ENCODE results near the gene HDAC4. TPM values are rescaled to one million over a fixed set of nuclear protein-coding genes. Genes with fewer than 3 reads are reported as not detected.

The HDAC4 gene
- total and polyA plus RNA-seq, 10 of the 15 experiments (the other 5 are each of a cell fraction or from before 2014, with no cell fraction given) = 0.22 to 15.7 (median 4.8) TPM

DNA sequence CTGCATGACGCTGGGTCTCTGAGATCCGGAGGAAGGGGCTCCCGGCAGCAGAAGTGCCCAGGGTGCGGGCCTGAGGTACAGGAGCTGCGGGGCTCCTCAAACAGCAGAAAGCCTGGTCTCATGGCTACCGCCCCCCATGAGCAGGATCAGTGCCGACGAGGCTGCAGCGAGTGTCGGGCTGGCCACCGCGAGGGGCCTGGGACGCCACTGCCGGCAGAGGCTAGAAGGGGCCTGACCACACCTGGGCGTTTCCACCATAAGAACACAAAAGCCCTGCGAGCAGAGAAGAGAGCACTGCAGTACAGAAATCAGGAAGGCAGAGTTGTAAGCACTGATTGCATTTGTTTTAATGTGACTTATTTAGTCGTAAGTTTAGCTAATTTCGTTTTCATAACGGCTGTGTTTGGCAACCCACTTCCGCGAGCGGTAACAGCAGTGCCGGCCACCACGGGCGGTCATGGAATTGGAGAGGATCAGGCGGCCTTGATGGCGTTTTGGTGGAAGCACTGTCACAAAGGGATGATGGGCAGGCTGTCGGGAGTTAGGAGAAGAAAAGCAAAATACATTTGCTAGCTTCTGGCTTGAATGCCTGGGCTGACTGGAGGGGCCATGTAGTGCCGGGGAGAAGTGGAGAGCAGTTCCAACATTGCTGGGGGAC, 117.4 kb downstream of the HDAC4 start:
- Histone ChIP-seq H3K9me3 (replicated peaks; ENCODE audit: control insufficient read depth, insufficient read depth, low read length) (no peaks in the 10 kb centered on the region; the same call in 2 of the 3 replicates), H3K27ac (ENCODE audit: control insufficient read depth, insufficient read depth) (no peak overlapping the region), H3K4me1 (ENCODE audit: control insufficient read depth, insufficient read depth, low read length) (peaks cover 15% of the 10 kb centered on the region), H3K27me3 (replicated peaks in 1 of 2; ENCODE audit: control insufficient read depth in 2 of 2, insufficient read depth in 2 of 2, low read length in 1 of 2) (no peaks in the 10 kb centered on the region; a peak in 1 of 4 replicates), H2AFZ (ENCODE audit: control insufficient read depth, low read depth, low read length) (no peak overlapping the region), H3K4me3 (no peak overlapping the region), H3K4me2 (ENCODE audit: control insufficient read depth, insufficient read depth) (no peak overlapping the region), H3K79me2 (ENCODE audit: control insufficient read depth, insufficient read depth, low read length) (no peaks in the 10 kb centered on the region), H3K9ac (ENCODE audit: control insufficient read depth, insufficient read depth, low read length) (no peak overlapping the region), H3K36me3 (ENCODE audit: control insufficient read depth in 2 of 2, insufficient read depth in 2 of 2, low read length in 1 of 2) (no peaks in the 10 kb centered on the region), H4K20me1 (ENCODE audit: control insufficient read depth, insufficient read depth) (peaks cover 13% of the 10 kb centered on the region)
- ChIA-PET SMC1A (ENCODE audit: uncharacterized antibody, unreplicated experiment) (no interaction called here), RAD21 (ENCODE audit: unreplicated experiment) (no interaction called here), POLR2A (no interaction called here), CTCF (no interaction called here)
- intact Hi-C loops (cut with micrococcal nuclease; ENCODE audit: unreplicated experiment) = no loop called here
- FAIRE-seq (no peak), DNase-seq (ENCODE audit: low read depth, low spot score) (no peak), ATAC-seq (no peak)
- 90% methylated on average over 28 of the region's 29 CpGs for WGBS (ENCODE audit: insufficient coverage, insufficient replicate concordance, low lambda C conversion rate, missing lambda C conversion rate)
- in situ Hi-C loops (cut with MboI) = no loop called here
- no TSS peak for BruUV-seq (replicated peaks)
- TF ChIP-seq MYB (IDR thresholded peaks at IDR 0.05; ENCODE audit: borderline replicate concordance, low read depth, low read length) (no peak), CEBPB (IDR thresholded peaks at IDR 0.05; ENCODE audit: borderline replicate concordance in 1 of 2, low read depth in 2 of 2, low read length in 2 of 2) (no peak), ESRRA (IDR thresholded peaks at IDR 0.05; ENCODE audit: low read length) (no peak), BHLHE40 (IDR thresholded peaks at IDR 0.05; ENCODE audit: borderline replicate concordance in 1 of 2, low read depth in 2 of 2, low read length in 1 of 2) (no peak), RBBP5 (conservative IDR thresholded peaks at IDR 0.05) (no peak), RUNX3 (IDR thresholded peaks at IDR 0.05; ENCODE audit: low read length) (no peak), CREB1 (IDR thresholded peaks at IDR 0.05; ENCODE audit: low read depth) (no peak), ZNF24 (IDR thresholded peaks at IDR 0.05) (no peak), NFYB (IDR thresholded peaks at IDR 0.05; ENCODE audit: insufficient read depth, low read depth, low read length) (no peak), HDAC2 (IDR thresholded peaks at IDR 0.05) (no peak), IRF4 (IDR thresholded peaks at IDR 0.05; ENCODE audit: low read depth, low read length) (no peak), MEF2A (IDR thresholded peaks at IDR 0.05; ENCODE audit: insufficient read depth, low read depth, low read length) (no peak)
- TF ChIP-seq, protein P1, sequence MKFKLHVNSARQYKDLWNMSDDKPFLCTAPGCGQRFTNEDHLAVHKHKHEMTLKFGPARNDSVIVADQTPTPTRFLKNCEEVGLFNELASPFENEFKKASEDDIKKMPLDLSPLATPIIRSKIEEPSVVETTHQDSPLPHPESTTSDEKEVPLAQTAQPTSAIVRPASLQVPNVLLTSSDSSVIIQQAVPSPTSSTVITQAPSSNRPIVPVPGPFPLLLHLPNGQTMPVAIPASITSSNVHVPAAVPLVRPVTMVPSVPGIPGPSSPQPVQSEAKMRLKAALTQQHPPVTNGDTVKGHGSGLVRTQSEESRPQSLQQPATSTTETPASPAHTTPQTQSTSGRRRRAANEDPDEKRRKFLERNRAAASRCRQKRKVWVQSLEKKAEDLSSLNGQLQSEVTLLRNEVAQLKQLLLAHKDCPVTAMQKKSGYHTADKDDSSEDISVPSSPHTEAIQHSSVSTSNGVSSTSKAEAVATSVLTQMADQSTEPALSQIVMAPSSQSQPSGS (IDR thresholded peaks at IDR 0.05; ENCODE audit: low read length) = no peak
- TF ChIP-seq, protein P2, sequence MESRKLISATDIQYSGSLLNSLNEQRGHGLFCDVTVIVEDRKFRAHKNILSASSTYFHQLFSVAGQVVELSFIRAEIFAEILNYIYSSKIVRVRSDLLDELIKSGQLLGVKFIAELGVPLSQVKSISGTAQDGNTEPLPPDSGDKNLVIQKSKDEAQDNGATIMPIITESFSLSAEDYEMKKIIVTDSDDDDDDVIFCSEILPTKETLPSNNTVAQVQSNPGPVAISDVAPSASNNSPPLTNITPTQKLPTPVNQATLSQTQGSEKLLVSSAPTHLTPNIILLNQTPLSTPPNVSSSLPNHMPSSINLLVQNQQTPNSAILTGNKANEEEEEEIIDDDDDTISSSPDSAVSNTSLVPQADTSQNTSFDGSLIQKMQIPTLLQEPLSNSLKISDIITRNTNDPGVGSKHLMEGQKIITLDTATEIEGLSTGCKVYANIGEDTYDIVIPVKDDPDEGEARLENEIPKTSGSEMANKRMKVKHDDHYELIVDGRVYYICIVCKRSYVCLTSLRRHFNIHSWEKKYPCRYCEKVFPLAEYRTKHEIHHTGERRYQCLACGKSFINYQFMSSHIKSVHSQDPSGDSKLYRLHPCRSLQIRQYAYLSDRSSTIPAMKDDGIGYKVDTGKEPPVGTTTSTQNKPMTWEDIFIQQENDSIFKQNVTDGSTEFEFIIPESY (IDR thresholded peaks at IDR 0.05) = no peak
- TF ChIP-seq, protein P3, sequence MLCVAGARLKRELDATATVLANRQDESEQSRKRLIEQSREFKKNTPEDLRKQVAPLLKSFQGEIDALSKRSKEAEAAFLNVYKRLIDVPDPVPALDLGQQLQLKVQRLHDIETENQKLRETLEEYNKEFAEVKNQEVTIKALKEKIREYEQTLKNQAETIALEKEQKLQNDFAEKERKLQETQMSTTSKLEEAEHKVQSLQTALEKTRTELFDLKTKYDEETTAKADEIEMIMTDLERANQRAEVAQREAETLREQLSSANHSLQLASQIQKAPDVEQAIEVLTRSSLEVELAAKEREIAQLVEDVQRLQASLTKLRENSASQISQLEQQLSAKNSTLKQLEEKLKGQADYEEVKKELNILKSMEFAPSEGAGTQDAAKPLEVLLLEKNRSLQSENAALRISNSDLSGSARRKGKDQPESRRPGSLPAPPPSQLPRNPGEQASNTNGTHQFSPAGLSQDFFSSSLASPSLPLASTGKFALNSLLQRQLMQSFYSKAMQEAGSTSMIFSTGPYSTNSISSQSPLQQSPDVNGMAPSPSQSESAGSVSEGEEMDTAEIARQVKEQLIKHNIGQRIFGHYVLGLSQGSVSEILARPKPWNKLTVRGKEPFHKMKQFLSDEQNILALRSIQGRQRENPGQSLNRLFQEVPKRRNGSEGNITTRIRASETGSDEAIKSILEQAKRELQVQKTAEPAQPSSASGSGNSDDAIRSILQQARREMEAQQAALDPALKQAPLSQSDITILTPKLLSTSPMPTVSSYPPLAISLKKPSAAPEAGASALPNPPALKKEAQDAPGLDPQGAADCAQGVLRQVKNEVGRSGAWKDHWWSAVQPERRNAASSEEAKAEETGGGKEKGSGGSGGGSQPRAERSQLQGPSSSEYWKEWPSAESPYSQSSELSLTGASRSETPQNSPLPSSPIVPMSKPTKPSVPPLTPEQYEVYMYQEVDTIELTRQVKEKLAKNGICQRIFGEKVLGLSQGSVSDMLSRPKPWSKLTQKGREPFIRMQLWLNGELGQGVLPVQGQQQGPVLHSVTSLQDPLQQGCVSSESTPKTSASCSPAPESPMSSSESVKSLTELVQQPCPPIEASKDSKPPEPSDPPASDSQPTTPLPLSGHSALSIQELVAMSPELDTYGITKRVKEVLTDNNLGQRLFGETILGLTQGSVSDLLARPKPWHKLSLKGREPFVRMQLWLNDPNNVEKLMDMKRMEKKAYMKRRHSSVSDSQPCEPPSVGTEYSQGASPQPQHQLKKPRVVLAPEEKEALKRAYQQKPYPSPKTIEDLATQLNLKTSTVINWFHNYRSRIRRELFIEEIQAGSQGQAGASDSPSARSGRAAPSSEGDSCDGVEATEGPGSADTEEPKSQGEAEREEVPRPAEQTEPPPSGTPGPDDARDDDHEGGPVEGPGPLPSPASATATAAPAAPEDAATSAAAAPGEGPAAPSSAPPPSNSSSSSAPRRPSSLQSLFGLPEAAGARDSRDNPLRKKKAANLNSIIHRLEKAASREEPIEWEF (IDR thresholded peaks at IDR 0.05; ENCODE audit: insufficient replicate concordance, low read depth, low read length) = no peak

Measured in GM12878 (cell line).